ENCODE data around the gene PDE4D.

DNA sequence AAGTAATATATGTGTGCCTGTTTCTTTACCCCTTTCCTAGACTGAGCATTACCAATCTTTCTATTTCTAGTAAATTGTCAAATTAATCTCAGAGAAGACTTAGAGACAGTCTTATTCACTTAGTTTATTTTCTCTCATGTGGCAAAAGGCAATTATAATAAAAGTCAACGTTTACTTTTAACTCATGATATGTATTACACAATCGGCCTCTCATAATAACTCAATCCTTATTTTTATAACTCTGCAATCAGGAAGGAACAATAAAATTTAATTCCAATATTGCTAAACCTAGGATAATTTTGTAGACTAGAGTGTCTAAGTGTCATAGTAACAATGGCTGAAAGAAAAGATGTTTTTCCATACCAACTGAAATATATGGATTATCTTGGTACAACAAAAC is 214.6 kb downstream of the PDE4D start:
- TF ChIP-seq CTCF (IDR thresholded peaks at IDR 0.05), result no peak
- no peak for TF ChIP-seq POLR2A (IDR thresholded peaks at IDR 0.05)
